Neural crest cell (in vitro differentiated cells): ENCODE measurements around the gene C3orf33. TPM values are rescaled to one million over a fixed set of nuclear protein-coding genes. Genes with fewer than 3 reads are reported as not detected.
A peak's percentile ranks its signal among the peaks of the same experiment; 100 is the strongest.

Source experiments
- DNase-seq: peaks from one replicate; pipeline ENCODE4 v3.0.0; 2021; ENCODE audit warnings: low read depth, mixed read lengths, low spot score
- H3K27ac Mint-ChIP-seq: one replicate; pipeline ENCODE4 v1.8.0; 2021; ENCODE audit warnings: mild to moderate bottlenecking, mixed read lengths; ENCODE audit not compliant: unreplicated experiment
- H3K27me3 Mint-ChIP-seq: 2 replicates; pipeline ENCODE4 v1.8.0; 2021; ENCODE audit warnings: low read depth, mild to moderate bottlenecking, mixed read lengths
- H3K36me3 Mint-ChIP-seq: 2 replicates; pipeline ENCODE4 v1.8.0; 2021; ENCODE audit warnings: low read depth, mild to moderate bottlenecking, mixed read lengths
- H3K4me1 Mint-ChIP-seq: 2 replicates; pipeline ENCODE4 v1.8.0; 2021; ENCODE audit warnings: mixed read lengths
- H3K4me3 Mint-ChIP-seq: one replicate; pipeline ENCODE4 v1.8.0; 2021; ENCODE audit warnings: mild to moderate bottlenecking, mixed read lengths
- H3K9me3 Mint-ChIP-seq: 2 replicates; pipeline ENCODE4 v1.8.0; 2021; ENCODE audit warnings: mixed read lengths
- total RNA-seq: library from RNA; stranded (reverse); gene quantifications from 2 replicates; pipeline ENCODE4 v1.2.1, GENCODE V29; 2021
- TF ChIP-seq, protein P1 (sequence below): fragments of 200-600 bp; sonication (generic); conservative IDR thresholded peaks from 2 replicates; pipeline ENCODE4 v1.5.0; 2021; ENCODE audit warnings: antibody characterized with exemption, mild to moderate bottlenecking

The C3orf33 gene
- total RNA-seq, 1 donor from 2014 or later = 4.2 TPM

DNA sequence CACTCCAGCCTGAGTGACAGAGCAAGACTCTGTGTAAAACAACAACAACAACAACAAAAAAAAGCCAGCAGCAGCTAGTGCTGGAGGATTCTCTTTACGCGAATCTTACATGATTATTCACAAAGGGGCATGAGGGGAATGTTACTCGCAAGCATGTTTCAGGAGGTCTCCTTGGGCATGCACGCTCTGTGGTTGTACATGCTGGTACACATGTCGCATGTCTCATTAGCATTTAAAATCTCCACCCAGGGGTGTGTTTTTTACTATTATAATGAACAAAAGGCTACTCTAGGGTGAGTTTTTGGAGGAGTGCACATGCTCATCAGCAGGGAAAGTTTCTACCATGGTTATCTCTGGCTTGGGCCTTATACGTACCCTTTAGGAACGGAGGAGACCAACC is 48.5 kb downstream of the C3orf33 start:
- no peak for DNase-seq
- H3K9me3 Mint-ChIP-seq = no peaks in the 10 kb centered on the region
- H3K36me3 Mint-ChIP-seq = no peaks in the 10 kb centered on the region
- peaks cover 5% of the 10 kb centered on the region for H3K4me1 Mint-ChIP-seq
- TF ChIP-seq, protein P1, sequence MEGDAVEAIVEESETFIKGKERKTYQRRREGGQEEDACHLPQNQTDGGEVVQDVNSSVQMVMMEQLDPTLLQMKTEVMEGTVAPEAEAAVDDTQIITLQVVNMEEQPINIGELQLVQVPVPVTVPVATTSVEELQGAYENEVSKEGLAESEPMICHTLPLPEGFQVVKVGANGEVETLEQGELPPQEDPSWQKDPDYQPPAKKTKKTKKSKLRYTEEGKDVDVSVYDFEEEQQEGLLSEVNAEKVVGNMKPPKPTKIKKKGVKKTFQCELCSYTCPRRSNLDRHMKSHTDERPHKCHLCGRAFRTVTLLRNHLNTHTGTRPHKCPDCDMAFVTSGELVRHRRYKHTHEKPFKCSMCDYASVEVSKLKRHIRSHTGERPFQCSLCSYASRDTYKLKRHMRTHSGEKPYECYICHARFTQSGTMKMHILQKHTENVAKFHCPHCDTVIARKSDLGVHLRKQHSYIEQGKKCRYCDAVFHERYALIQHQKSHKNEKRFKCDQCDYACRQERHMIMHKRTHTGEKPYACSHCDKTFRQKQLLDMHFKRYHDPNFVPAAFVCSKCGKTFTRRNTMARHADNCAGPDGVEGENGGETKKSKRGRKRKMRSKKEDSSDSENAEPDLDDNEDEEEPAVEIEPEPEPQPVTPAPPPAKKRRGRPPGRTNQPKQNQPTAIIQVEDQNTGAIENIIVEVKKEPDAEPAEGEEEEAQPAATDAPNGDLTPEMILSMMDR = no peak
- H3K27me3 Mint-ChIP-seq = no peaks in the 10 kb centered on the region
- no peak overlapping the region for H3K27ac Mint-ChIP-seq
- H3K4me3 Mint-ChIP-seq = no peak overlapping the region

DNA sequence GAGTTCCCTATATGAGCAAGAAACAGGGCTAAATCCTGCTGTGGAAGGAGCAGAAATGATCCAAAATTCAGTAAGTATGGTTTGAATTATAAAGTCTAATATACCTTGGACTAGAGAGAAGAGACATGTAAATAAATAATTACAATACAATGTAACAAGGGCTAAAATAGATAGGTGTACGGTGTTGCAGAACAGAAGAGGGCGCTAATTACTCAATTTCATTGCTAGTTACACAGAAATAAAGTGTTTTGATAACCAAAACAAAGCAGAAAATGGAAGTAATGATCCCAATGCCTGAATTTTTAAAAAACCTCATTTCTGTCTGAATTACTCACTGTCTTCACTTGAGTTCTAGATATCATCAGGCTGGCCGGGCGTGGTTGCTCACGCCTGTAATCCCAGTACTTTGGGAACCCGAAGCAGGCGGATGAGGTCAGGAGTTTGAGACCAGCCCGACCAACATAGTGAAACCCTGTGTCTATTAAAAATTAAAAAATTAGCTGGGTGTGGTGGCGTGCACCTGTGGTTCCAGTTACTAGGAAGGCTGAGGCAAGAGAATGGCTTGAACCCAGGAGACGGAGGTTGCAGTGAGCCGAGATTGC is 52.9 kb downstream of the C3orf33 start:
- H3K9me3 Mint-ChIP-seq = no peaks in the 10 kb centered on the region
- no peaks in the 10 kb centered on the region for H3K36me3 Mint-ChIP-seq
- no peak for DNase-seq
- no peak overlapping the region for H3K4me3 Mint-ChIP-seq
- TF ChIP-seq, protein P1 = peak; percentile 58
- no peak overlapping the region for H3K27ac Mint-ChIP-seq
- peaks cover 24% of the 10 kb centered on the region for H3K4me1 Mint-ChIP-seq
- peaks cover under 1% of the 10 kb centered on the region for H3K27me3 Mint-ChIP-seq

DNA sequence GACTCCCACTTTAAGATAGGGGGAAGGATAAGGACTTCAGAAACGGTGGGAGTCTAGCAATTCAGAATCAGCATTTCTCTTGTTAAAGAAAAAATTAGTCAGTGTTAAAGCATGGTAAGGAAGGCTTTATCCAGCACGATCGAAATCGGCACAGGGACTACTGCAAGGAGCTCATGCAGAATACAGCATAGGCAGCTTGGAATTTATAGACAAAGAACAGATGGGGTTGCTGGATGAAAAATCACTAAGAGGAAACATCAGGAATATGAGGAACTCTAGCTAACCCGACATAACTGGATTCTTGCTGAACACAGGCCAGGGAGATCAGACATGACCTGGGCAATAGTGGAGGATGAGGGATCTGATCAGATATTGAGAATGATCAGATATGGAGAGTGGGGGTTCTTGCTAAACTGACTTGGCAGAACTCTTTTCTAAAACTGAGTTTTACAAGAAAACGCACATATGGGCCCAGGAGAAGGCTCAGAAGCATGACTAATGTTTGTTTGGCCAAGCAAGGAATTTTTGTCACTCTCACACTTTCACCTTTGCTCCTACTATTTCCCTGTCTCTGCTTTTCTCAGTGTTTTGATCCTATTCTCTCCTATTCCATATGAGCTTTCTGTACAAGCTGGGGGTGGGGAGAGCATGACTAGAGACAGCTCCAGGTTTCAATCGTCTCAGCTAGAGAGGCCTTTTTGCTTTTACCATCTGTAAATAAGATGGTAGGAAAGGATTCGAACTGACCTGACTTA is 57.3 kb downstream of the C3orf33 start:
- Mint-ChIP-seq H3K27me3 (peaks cover 24% of the 10 kb centered on the region), H3K4me3 (no peak overlapping the region), H3K27ac (no peak overlapping the region), H3K4me1 (peaks cover 60% of the 10 kb centered on the region), H3K36me3 (no peaks in the 10 kb centered on the region), H3K9me3 (no peaks in the 10 kb centered on the region)
- TF ChIP-seq, protein P1 = no peak
- no peak for DNase-seq

DNA sequence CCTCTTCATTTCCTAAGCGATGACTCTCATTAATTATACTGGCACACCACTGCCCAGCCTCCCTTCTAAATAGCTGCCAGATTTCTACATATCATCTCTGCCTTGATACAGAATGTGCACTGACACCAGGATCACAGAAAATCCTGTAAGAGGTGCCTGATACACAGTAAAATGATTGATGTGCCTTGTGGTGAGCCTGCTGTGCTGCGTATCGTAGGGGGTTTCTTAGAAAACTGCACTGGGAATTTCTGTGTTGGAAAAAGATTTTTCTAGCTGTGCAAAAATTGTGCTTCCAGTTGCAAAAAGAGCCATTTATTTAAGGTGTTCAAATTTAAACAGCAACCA is 58.2 kb downstream of the C3orf33 start:
- H3K4me1 Mint-ChIP-seq = peaks cover 63% of the 10 kb centered on the region

DNA sequence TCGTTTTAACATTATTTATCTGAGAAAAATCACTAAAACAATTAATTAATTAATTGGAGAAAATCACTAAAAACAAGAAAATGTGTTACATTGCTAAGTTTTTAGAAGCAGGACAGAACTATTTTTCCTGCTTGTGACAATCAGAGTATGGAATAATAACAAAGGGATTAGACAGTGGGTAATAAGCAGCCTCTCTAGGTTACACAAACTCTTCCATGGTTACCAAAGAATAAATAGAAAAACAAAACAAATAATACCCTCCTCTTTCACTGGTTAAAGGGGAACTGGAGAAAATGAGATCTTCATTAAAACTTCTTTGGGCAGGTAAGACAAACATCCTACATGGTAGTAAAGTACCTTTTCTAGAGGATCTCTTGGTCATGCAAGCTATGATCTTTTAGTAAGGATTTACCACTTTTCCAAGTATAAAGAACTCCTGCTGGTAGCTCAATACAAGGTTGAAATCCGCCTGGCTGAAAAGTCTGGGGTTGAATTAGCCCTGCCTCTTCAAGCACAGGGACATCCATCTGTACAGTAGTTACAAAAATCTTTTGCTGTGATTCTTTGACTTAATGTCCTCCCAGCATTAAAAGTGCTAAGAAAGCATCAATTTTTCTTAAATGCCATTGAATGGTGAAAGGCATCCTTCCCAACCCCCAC is 58.7 kb downstream of the C3orf33 start:
- Mint-ChIP-seq H3K9me3 (no peaks in the 10 kb centered on the region), H3K4me1 (peaks cover 65% of the 10 kb centered on the region), H3K36me3 (no peaks in the 10 kb centered on the region), H3K4me3 (peak overlapping the region; percentile 99), H3K27ac (peak overlapping the region; percentile 95), H3K27me3 (peaks cover 27% of the 10 kb centered on the region)
- TF ChIP-seq, protein P1 = no peak
- no peak for DNase-seq

More for the DNA sequence above, 58.2 kb downstream of the C3orf33 start:
- peak overlapping the region; percentile 99 for H3K4me3 Mint-ChIP-seq
- H3K27ac Mint-ChIP-seq = peak overlapping the region; percentile 95
- no peak for DNase-seq
- TF ChIP-seq, protein P1 = no peak
- H3K27me3 Mint-ChIP-seq = peaks cover 27% of the 10 kb centered on the region
- H3K36me3 Mint-ChIP-seq = no peaks in the 10 kb centered on the region
- no peaks in the 10 kb centered on the region for H3K9me3 Mint-ChIP-seq
